Stimulated activated CD4-positive, alpha-beta T cell treated with anti-CD3 and anti-CD28 coated beads, Interleukin-4, amount 100 ng/mL, for 48 hours (primary cell): Measurements from ENCODE around the gene OPTC.

Experiments
- DNase-seq, 2 donors: peaks; one replicate each; pipeline ENCODE4 v3.0.0-alpha.2; 2020; ENCODE audit warnings: low read depth in 2 of 2

Gene OPTC

GRCh38 chr1:203558064-203558760 is 64.3 kb downstream of the OPTC start:
- DNase-seq, result no peak
